Astrocyte (in vitro differentiated cells and primary cell): ENCODE measurements around the gene P2RX5. TPM values are rescaled to one million over a fixed set of nuclear protein-coding genes. Genes with fewer than 3 reads are reported as not detected.
A peak's percentile ranks its signal among the peaks of the same experiment; 100 is the strongest.

Experiments used
- DNase-seq: peaks from one replicate; pipeline ENCODE4 v3.0.0-alpha.2; 2010; ENCODE audit warnings: low read depth
- FAIRE-seq: peaks from 2 replicates; lab custom pipeline; 2011; peaks lifted over from hg19 to GRCh38; lab: Jason Lieb, UNC
- H2AFZ ChIP-seq: 2 replicates; pipeline ENCODE4 v1.6.0; 2012; ENCODE audit warnings: low read depth, low read length, inconsistent platforms
- H3K27ac ChIP-seq: 2 replicates; pipeline ENCODE4 v1.5.1; 2011; ENCODE audit warnings: low read depth, low read length, inconsistent platforms
- H3K27me3 ChIP-seq: 2 replicates; pipeline ENCODE4 v1.6.0; 2011; ENCODE audit warnings: low read length, inconsistent platforms; ENCODE audit not compliant: insufficient read depth
- H3K36me3 ChIP-seq: 2 replicates; pipeline ENCODE4 v1.5.1; 2011; ENCODE audit warnings: low read length, inconsistent platforms; ENCODE audit not compliant: insufficient read depth
- H3K4me1 ChIP-seq: 2 replicates; pipeline ENCODE4 v1.5.1; 2011; ENCODE audit warnings: low read length, inconsistent platforms; ENCODE audit not compliant: insufficient read depth
- H3K4me2 ChIP-seq: 2 replicates; pipeline ENCODE4 v1.6.0; 2012; ENCODE audit warnings: low read length, inconsistent platforms
- H3K4me3 ChIP-seq: 2 replicates; pipeline ENCODE4 v1.5.1; 2011; ENCODE audit warnings: low read depth, mild to moderate bottlenecking, low read length, inconsistent platforms; ENCODE audit not compliant: insufficient read depth
- H3K79me2 ChIP-seq: 2 replicates; pipeline ENCODE4 v1.6.0; 2012; ENCODE audit warnings: mild to moderate bottlenecking, low read length, inconsistent platforms; ENCODE audit not compliant: insufficient read depth
- H3K9ac ChIP-seq: 2 replicates; pipeline ENCODE4 v1.6.0; 2012; ENCODE audit warnings: mild to moderate bottlenecking, low read length, inconsistent platforms
- H3K9me3 ChIP-seq: 2 replicates; pipeline ENCODE4 v1.5.1; 2012; ENCODE audit warnings: low read depth, mild to moderate bottlenecking, low read length, inconsistent platforms; ENCODE audit not compliant: insufficient read depth
- H4K20me1 ChIP-seq: 2 replicates; pipeline ENCODE4 v1.6.0; 2012; ENCODE audit warnings: low read length, inconsistent platforms; ENCODE audit not compliant: insufficient read depth
- H3K27ac Mint-ChIP-seq: one replicate; pipeline ENCODE4 v1.8.0; 2021; ENCODE audit warnings: mild to moderate bottlenecking, mixed read lengths; ENCODE audit not compliant: unreplicated experiment
- H3K27me3 Mint-ChIP-seq: one replicate; pipeline ENCODE4 v1.8.0; 2021; ENCODE audit warnings: low read depth, mixed read lengths; ENCODE audit not compliant: unreplicated experiment
- H3K36me3 Mint-ChIP-seq: one replicate; pipeline ENCODE4 v1.8.0; 2021; ENCODE audit warnings: low read depth, mixed read lengths; ENCODE audit not compliant: unreplicated experiment
- H3K4me1 Mint-ChIP-seq: one replicate; pipeline ENCODE4 v1.8.0; 2021; ENCODE audit warnings: low read depth, mixed read lengths; ENCODE audit not compliant: unreplicated experiment
- H3K4me3 Mint-ChIP-seq: one replicate; pipeline ENCODE4 v1.8.0; 2021; ENCODE audit warnings: mild to moderate bottlenecking, moderate library complexity, mixed read lengths; ENCODE audit not compliant: unreplicated experiment
- H3K9me3 Mint-ChIP-seq: one replicate; pipeline ENCODE4 v1.8.0; 2021; ENCODE audit warnings: mild to moderate bottlenecking, mixed read lengths; ENCODE audit not compliant: unreplicated experiment
- CTCF ChIP-seq: IDR thresholded peaks from 2 replicates; pipeline ENCODE4 v1.5.1; 2011; ENCODE audit warnings: low read depth, mild to moderate bottlenecking, inconsistent platforms, low read length, moderate library complexity; ENCODE audit not compliant: insufficient read depth
- EZH2 ChIP-seq: IDR thresholded peaks from 2 replicates; pipeline ENCODE4 v1.6.1; 2012; ENCODE audit warnings: mild to moderate bottlenecking, low read length, inconsistent platforms; ENCODE audit not compliant: insufficient read depth
- total RNA-seq: library from RNA; stranded (reverse); gene quantifications from 2 replicates; pipeline ENCODE4 v1.2.1, GENCODE V29; 2021

The P2RX5 gene
- total RNA-seq, 1 donor from 2014 or later: 2.4 TPM

- no peak overlapping the region for H3K4me3 ChIP-seq
- no peaks in the 10 kb centered on the region for H3K27me3 ChIP-seq
- Mint-ChIP-seq H3K27ac (peak overlapping the region; percentile 29), H3K4me1 (no peaks in the 10 kb centered on the region), H3K4me3 (no peak overlapping the region), H3K36me3 (peaks cover 32% of the 10 kb centered on the region), H3K9me3 (no peaks in the 10 kb centered on the region), H3K27me3 (no peaks in the 10 kb centered on the region)
- H3K9me3 ChIP-seq: no peaks in the 10 kb centered on the region
- peaks cover 14% of the 10 kb centered on the region for H3K36me3 ChIP-seq
- no peak overlapping the region for H3K27ac ChIP-seq
- H3K79me2 ChIP-seq: peaks cover 4% of the 10 kb centered on the region
- FAIRE-seq (no peak), DNase-seq (no peak)
- TF ChIP-seq CTCF (no peak), EZH2 (no peak)
- H3K9ac ChIP-seq: no peak overlapping the region
- H3K4me2 ChIP-seq: no peak overlapping the region
- H3K4me1 ChIP-seq: no peaks in the 10 kb centered on the region
- no peak overlapping the region for H2AFZ ChIP-seq
- H4K20me1 ChIP-seq: peaks cover 5% of the 10 kb centered on the region
Observed at GRCh38 chr17:3626831-3627768, 68.9 kb downstream of the P2RX5 start.

Other genes with a start within 250 kb of the P2RX5 start
- gene SPATA22, start 224.3 kb downstream of the P2RX5 start, total RNA-seq: not detected in 2 replicates
- not detected in 2 replicates for gene ASPA, start 220.2 kb downstream of the P2RX5 start, total RNA-seq
- 0.16 and 0.22 TPM in 2 replicates for gene TRPV3, start 138.3 kb downstream of the P2RX5 start, total RNA-seq
- gene TRPV1, start 86.7 kb downstream of the P2RX5 start, total RNA-seq: 4.3 and 5.2 TPM in 2 replicates
- gene SHPK, start 59.9 kb downstream of the P2RX5 start, total RNA-seq: 6.8 and 7.8 TPM in 2 replicates
- gene CTNS, start 59.4 kb downstream of the P2RX5 start, total RNA-seq: 5.8 and 6.5 TPM in 2 replicates
- 193 and 194 TPM in 2 replicates for gene TAX1BP3, start 27.6 kb downstream of the P2RX5 start, total RNA-seq
- gene EMC6, start 27.3 kb downstream of the P2RX5 start, total RNA-seq: 49.7 and 52.2 TPM in 2 replicates
- 1.7 and 2.4 TPM in 2 replicates for gene HASPIN, start 27.7 kb upstream of the P2RX5 start, total RNA-seq
- 23.3 and 30.9 TPM in 2 replicates for gene ITGAE, start 105.0 kb upstream of the P2RX5 start, total RNA-seq
- 44.5 and 46.7 TPM in 2 replicates for gene NCBP3, start 150.1 kb upstream of the P2RX5 start, total RNA-seq
- gene CAMKK1, start 196.9 kb upstream of the P2RX5 start, total RNA-seq: 3.8 and 5.1 TPM in 2 replicates
- not detected in 2 replicates for gene P2RX1, start 220.3 kb upstream of the P2RX5 start, total RNA-seq